Endothelial cell of umbilical vein (primary cell): Measurements from ENCODE around the gene SAMD5. TPM values are rescaled to one million over a fixed set of nuclear protein-coding genes. Genes with fewer than 3 reads are reported as not detected.

ENCODE experiments used
- BruUV-seq: library from RNA; stranded (reverse); fragments of 400-500 nt; replicated peaks from 2 replicates; lab custom pipeline; 2021; lab: Mats Ljungman, UMichigan
- CTCF ChIA-PET: fragments of 300-600, 350-600 bp; sonication (Branson Sonifier 250); formaldehyde crosslinking; loops from one replicate; lab custom pipeline; 2021; ENCODE audit warnings: antibody characterized with exemption, inconsistent platforms; lab: Charles Lee
- POLR2A ChIA-PET: fragments of 300-600, 350-600 bp; sonication (Branson Sonifier 250); formaldehyde crosslinking; loops from one replicate; lab custom pipeline; 2021; ENCODE audit warnings: antibody characterized with exemption, inconsistent platforms; lab: Charles Lee
- DNase-seq: peaks from one replicate; pipeline ENCODE4 v3.0.0-alpha.2; 2011; ENCODE audit warnings: low read depth, low spot score
- FAIRE-seq: peaks from 2 replicates; lab custom pipeline; 2011; peaks lifted over from hg19 to GRCh38; lab: Jason Lieb, UNC
- H2AFZ ChIP-seq: 2 replicates; pipeline ENCODE4 v1.6.0; 2012; ENCODE audit warnings: low read depth, low read length, control low read depth, inconsistent platforms
- H3K27ac ChIP-seq: 2 replicates; pipeline ENCODE4 v1.5.1; 2011; ENCODE audit warnings: low read depth, mild to moderate bottlenecking, control low read depth, low read length, moderate library complexity; ENCODE audit not compliant: insufficient read depth
- H3K27me3 ChIP-seq, 2 experiments: 2 replicates each; pipeline versions ENCODE4 v1.6.0 to v1.6.1; 2011; ENCODE audit warnings: low read length in 2 of 2, mixed read lengths in 1 of 2; ENCODE audit not compliant: control insufficient read depth in 2 of 2, insufficient read depth in 2 of 2
- H3K36me3 ChIP-seq, 2 experiments: 2 replicates in 1 of 2; 3 replicates in 1 of 2; pipeline ENCODE4 v1.5.1; 2011; ENCODE audit warnings: low read length in 2 of 2, mild to moderate bottlenecking in 1 of 2, moderate library complexity in 1 of 2; ENCODE audit not compliant: control insufficient read depth in 2 of 2, insufficient read depth in 2 of 2; ENCODE audit errors: extremely low read depth in 1 of 2
- H3K4me1 ChIP-seq: 3 replicates; pipeline ENCODE4 v1.5.1; 2011; ENCODE audit warnings: mild to moderate bottlenecking, low read length; ENCODE audit not compliant: control insufficient read depth, insufficient read depth; ENCODE audit errors: extremely low read depth
- H3K4me2 ChIP-seq: 2 replicates; pipeline ENCODE4 v1.6.1; 2011; ENCODE audit warnings: low read length, control low read depth, mixed read lengths; ENCODE audit not compliant: insufficient read depth
- H3K4me3 ChIP-seq, 3 experiments: fragments of 200-600 bp in 1 of 3; sonication (generic), shearing (Covaris generic) in 1 of 3; replicated peaks in 1 of 3; 2 replicates each; pipeline ENCODE4 v1.5.1; 2011 to 2016; ENCODE audit warnings: control low read depth in 3 of 3, low read length in 3 of 3, mild to moderate bottlenecking in 2 of 3, inconsistent platforms in 1 of 3, low read depth in 1 of 3, moderate library complexity in 1 of 3; ENCODE audit not compliant: insufficient read depth in 1 of 3
- H3K79me2 ChIP-seq: 2 replicates; pipeline ENCODE4 v1.6.0; 2012; ENCODE audit warnings: low read length, inconsistent platforms; ENCODE audit not compliant: control insufficient read depth, insufficient read depth
- H3K9ac ChIP-seq: replicated peaks from 2 replicates; pipeline ENCODE3; 2011; ENCODE audit warnings: low read length, control low read depth; ENCODE audit not compliant: insufficient read depth; ENCODE audit errors: extremely low read depth
- H3K9me1 ChIP-seq: replicated peaks from 3 replicates; pipeline ENCODE4 v1.6.0; 2011; ENCODE audit warnings: mild to moderate bottlenecking, low read length; ENCODE audit not compliant: control insufficient read depth, insufficient read depth; ENCODE audit errors: extremely low read depth
- H3K9me3 ChIP-seq: replicated peaks from 2 replicates; pipeline ENCODE4 v1.5.1; 2012; ENCODE audit warnings: low read length, inconsistent platforms; ENCODE audit not compliant: control insufficient read depth, insufficient read depth
- H4K20me1 ChIP-seq: replicated peaks from 2 replicates; pipeline ENCODE3; 2011; ENCODE audit warnings: mild to moderate bottlenecking, low read length; ENCODE audit not compliant: control insufficient read depth, insufficient read depth; ENCODE audit errors: extremely low read depth
- EZH2 ChIP-seq: IDR thresholded peaks from 2 replicates; pipeline ENCODE4 v1.6.1; 2012; ENCODE audit warnings: borderline replicate concordance, low read depth, mild to moderate bottlenecking, moderate library complexity, low read length, inconsistent platforms; ENCODE audit not compliant: severe bottlenecking
- FOS ChIP-seq: IDR thresholded peaks from 2 replicates; pipeline ENCODE4 v1.6.1; 2011; ENCODE audit warnings: mild to moderate bottlenecking, low read length, moderate library complexity, borderline replicate concordance; ENCODE audit not compliant: insufficient read depth
- GATA2 ChIP-seq: IDR thresholded peaks from 2 replicates; pipeline ENCODE4 v1.7.0; 2011; ENCODE audit warnings: low read depth, mild to moderate bottlenecking, moderate library complexity, mixed read lengths, low read length; ENCODE audit not compliant: insufficient read length, insufficient read depth
- JUN ChIP-seq: IDR thresholded peaks from 2 replicates; pipeline ENCODE4 v1.6.1; 2011; ENCODE audit warnings: borderline replicate concordance, low read depth; ENCODE audit not compliant: insufficient read length, insufficient read depth
- MAX ChIP-seq: IDR thresholded peaks from 2 replicates; pipeline ENCODE4 v1.6.1; 2011; ENCODE audit not compliant: insufficient read depth, insufficient read length
- MYC ChIP-seq: IDR thresholded peaks from one replicate; pipeline ENCODE4 v1.6.1; 2011; ENCODE audit warnings: mild to moderate bottlenecking, low read depth, low read length
- POLR2A ChIP-seq: IDR thresholded peaks from 2 replicates; pipeline ENCODE4 v1.6.1; 2012; ENCODE audit warnings: low read depth, mild to moderate bottlenecking, control low read depth, low read length
- POLR2AphosphoS5 ChIP-seq: IDR thresholded peaks from 2 replicates; pipeline ENCODE4 v1.6.1; 2012; ENCODE audit warnings: low read depth, mild to moderate bottlenecking, control low read depth, low read length, moderate library complexity; ENCODE audit not compliant: insufficient read depth
- dilution Hi-C: fragments of 300-500 bp; cut with MboI; formaldehyde crosslinking; loops from one replicate; pipeline ENCODE4 v1.15.0; 2019; ENCODE audit warnings: low sequenced_read_pairs; ENCODE audit not compliant: extremely low pct_ligation_motif_present
- intact Hi-C: fragments of 100-400 bp; cut with micrococcal nuclease; formaldehyde crosslinking; loops from one replicate; pipeline ENCODE4 v1.10.0; 2022
- polyA plus RNA-seq, 4 experiments: library from polyadenylated mRNA; depleted of rRNA in 3 of 4; stranded (reverse) in 3 of 4; unstranded in 1 of 4; fragments of >200 nt; gene quantifications; 2 replicates each; pipeline versions ENCODE4 v1.2.1 to v1.2.3, GENCODE V29; 2011 to 2012; ENCODE audit warnings: missing spikeins in 1 of 4
- total RNA-seq: library from RNA; stranded (reverse); gene quantifications from 2 replicates; pipeline ENCODE4 v1.2.3, GENCODE V29; 2021
- TF ChIP-seq, protein P1 (sequence below), 2 donors: IDR thresholded peaks; 1 replicate in 1 of 2; 2 replicates in 1 of 2; pipeline ENCODE4 v1.5.1; 2011; ENCODE audit warnings: low read length in 2 of 2, mild to moderate bottlenecking in 2 of 2, moderate library complexity in 2 of 2, control low read depth in 1 of 2, inconsistent platforms in 1 of 2, low read depth in 1 of 2; ENCODE audit not compliant: insufficient read depth in 1 of 2; ENCODE audit errors: extremely low read depth in 1 of 2

SAMD5 gene
- total and polyA plus RNA-seq, 2 donors (not counting 3 experiments of a cell fraction or from before 2014, with no cell fraction given), result 0.75 to 6.9 TPM

DNA sequence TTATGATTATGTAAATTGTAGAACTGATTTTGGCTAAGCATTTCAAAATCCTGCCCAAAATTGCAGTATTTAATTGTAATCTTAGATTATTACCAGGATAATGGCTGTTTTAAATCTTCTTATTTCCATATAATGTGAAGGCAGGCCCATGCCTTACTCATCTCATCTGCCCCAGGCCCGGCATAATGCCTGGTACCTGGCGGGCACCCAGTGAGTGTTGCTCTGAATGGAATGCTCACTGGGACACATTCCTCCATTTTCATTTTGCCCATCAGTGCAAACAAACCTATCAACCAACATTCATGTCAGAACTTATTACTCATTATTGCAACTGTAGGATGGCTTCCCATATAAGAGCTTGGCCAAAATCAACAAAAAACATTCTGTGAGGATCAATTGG lies 22.8 kb downstream of the SAMD5 start:
- Histone ChIP-seq H3K4me2 (no peak overlapping the region), H3K9me3 (no peaks in the 10 kb centered on the region), H4K20me1 (no peaks in the 10 kb centered on the region), H3K4me1 (no peaks in the 10 kb centered on the region), H3K27me3 (no peaks in the 10 kb centered on the region), H3K9me1 (no peaks in the 10 kb centered on the region), H3K79me2 (no peaks in the 10 kb centered on the region), H3K27ac (no peak overlapping the region), H2AFZ (no peak overlapping the region), H3K9ac (no peak overlapping the region), H3K36me3 (no peaks in the 10 kb centered on the region), H3K4me3 (no peak overlapping the region)
- ChIA-PET CTCF (no interaction called here), POLR2A (no interaction called here)
- TF ChIP-seq GATA2 (no peak), EZH2 (no peak), POLR2A (no peak), MAX (no peak), FOS (no peak), JUN (no peak), MYC (no peak), POLR2AphosphoS5 (no peak)
- TF ChIP-seq, protein P1, sequence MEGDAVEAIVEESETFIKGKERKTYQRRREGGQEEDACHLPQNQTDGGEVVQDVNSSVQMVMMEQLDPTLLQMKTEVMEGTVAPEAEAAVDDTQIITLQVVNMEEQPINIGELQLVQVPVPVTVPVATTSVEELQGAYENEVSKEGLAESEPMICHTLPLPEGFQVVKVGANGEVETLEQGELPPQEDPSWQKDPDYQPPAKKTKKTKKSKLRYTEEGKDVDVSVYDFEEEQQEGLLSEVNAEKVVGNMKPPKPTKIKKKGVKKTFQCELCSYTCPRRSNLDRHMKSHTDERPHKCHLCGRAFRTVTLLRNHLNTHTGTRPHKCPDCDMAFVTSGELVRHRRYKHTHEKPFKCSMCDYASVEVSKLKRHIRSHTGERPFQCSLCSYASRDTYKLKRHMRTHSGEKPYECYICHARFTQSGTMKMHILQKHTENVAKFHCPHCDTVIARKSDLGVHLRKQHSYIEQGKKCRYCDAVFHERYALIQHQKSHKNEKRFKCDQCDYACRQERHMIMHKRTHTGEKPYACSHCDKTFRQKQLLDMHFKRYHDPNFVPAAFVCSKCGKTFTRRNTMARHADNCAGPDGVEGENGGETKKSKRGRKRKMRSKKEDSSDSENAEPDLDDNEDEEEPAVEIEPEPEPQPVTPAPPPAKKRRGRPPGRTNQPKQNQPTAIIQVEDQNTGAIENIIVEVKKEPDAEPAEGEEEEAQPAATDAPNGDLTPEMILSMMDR (IDR thresholded peaks at IDR 0.05; ENCODE audit: extremely low read depth in 1 of 2, insufficient read depth in 1 of 2, low read depth in 1 of 2, low read length in 2 of 2), result no peak
- DNase-seq (no peak), FAIRE-seq (no peak)
- dilution Hi-C loops, result no loop called here
- no TSS peak for BruUV-seq
- intact Hi-C loops, result no loop called here
